ENCODE results near the gene PCSK5.

The PCSK5 gene

DNA sequence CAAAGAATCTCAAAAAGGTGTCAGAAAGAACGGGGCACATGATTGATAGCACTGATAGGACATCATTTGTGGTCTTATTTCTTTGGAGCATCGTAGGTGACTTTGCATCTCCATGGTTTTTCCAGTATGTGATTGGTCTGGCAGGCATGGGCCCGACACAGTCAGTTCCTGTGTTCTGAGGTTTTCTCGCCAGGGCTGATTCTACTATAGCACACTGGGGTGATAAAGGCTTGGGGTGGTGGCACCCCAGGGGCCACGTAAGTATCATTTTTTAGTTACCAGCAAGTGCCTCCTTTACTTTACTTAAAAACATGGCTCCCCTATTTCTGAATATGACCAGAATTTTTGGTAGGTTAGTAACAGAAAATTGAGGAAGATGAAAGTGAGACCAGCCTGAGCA lies 301.0 kb downstream of the PCSK5 start:
- DNase-seq (ENCODE audit: low spot score), result no peak

DNA sequence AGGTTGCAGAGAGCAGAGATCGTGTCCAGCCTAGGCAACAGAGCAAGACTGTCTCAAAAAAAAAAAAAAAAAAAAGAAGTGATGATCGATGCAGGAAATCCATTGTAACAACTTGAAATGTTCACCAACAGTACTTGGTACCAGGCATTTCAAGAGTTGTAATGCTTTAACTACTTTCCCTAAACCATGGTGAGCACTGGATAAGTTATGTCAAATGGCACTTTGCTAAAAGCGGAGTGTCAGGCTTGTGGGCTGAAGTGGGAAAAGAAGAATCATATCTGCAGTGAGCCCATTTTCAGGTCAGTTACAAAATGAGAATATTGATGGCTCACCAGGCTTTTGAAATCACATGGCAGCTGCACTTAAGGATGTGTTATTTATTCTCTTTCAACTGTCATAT lies 301.5 kb downstream of the PCSK5 start:
- no peak for DNase-seq (ENCODE audit: low spot score)

DNA sequence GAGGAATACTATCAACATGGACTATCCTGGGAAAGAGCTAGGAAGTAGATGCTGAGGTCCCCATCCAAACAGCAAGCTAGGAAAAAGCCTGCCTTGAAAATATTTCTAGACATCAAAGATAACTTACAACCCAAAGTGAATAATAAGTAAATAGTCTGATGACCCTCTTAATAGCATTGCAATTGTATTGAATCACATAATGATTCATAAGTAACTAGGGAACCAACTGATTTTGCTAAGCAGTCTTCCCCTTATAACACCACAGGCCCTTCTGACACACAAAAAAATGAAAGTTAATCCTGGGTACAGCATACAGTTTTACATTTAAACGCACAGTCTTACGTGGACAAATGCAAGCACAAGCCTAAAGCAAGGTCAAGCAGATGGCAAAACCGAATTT lies 304.4 kb downstream of the PCSK5 start:
- no peak for DNase-seq (ENCODE audit: low spot score)

DNA sequence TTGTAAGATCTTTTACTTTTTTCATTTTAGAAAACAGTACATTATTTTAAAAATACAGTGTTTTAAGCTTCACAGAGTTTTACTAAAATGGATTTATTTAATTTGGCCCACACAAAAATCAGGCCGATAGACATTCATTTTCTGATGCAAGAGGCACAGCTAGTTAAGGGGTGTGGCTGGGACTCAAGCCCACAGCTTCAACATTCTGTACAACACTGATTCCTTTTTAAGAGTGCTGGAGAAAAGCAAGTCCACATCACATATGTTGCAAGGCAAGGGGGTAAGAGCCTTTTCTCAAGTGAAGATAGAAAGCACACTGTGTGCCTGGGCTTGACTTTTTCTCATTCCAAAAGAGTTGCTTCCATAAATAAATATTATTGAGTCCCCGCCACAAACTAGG lies 307.9 kb downstream of the PCSK5 start:
- no peak for DNase-seq (ENCODE audit: low spot score)

DNA sequence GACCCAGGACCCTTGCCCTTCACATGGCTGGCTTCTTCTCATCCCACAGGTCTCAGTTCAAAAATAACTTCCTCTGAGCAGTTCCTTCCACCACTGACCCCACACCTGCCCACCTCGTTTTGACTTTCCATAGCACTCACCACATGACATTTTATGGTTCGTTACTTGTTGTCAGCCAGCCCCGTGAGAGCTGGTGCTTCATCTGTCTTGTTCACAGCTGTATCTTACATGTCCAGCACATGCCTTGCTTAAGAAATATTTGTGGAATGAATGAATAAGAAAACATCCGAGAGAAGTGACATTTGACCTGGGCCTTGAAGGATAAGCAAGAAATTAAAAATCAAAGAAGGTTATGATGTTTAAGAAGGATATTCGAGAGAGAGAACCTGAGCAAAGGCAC lies 309.8 kb downstream of the PCSK5 start:
- no peak for DNase-seq (ENCODE audit: low spot score)

DNA sequence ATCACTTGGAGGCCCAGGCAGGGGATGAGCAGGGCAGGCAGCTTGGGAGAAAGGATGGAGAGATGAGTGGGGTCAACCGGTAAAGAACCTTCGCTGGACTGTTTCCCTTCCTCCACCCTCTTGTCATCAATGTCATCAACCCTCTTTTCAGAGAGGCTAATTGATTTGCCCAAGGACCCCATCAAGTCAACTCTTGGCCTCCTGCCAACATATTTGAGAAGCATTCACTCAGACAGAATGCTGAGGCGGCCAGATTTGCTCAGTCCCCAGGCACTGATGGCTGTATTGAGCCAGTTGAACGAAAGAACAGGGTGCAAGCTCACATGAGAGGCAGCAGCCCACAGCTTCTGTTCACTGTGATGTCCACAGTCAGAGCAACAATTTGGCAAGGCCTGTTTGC lies 310.3 kb downstream of the PCSK5 start:
- DNase-seq (ENCODE audit: low spot score), result no peak

DNA sequence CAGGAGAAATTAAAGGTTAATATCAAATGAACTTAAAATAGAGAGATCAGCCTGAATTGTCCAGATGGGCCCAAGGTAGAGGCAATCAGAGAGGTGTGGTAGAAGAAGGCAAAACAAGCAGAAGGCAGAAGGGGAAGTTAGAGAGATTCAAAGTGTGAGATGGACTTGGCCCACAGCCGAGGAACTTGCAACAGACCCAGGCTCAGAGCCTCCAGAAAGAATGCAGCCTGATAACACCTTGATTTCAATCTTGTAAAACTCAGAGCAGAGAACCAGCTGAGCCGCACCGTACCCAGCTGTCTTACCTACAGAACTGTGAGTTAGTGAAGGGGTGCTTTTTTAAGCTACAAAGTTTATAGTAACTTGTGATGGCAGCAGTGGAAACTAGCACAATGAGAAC lies 312.9 kb downstream of the PCSK5 start:
- DNase-seq (ENCODE audit: low spot score), result no peak

DNA sequence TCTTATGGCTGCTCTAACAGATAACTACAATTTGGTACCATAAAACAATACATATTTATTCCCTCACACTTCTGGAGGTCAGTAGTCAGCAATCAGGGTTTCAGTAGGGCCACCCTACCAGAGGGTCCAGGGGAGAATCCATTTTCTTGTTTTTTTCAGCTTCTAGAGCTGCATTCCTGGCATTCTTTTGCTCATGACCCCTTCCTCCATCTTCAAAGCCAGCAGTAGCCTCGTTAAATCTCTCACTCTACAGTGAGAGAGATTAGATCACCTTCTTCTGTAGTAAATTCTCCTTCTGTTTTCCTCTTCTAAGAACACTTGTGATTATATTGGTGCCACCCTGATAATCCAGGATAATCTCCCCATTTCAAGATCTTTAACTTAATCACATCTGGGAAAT lies 316.3 kb downstream of the PCSK5 start:
- no peak for DNase-seq (ENCODE audit: low spot score)

DNA sequence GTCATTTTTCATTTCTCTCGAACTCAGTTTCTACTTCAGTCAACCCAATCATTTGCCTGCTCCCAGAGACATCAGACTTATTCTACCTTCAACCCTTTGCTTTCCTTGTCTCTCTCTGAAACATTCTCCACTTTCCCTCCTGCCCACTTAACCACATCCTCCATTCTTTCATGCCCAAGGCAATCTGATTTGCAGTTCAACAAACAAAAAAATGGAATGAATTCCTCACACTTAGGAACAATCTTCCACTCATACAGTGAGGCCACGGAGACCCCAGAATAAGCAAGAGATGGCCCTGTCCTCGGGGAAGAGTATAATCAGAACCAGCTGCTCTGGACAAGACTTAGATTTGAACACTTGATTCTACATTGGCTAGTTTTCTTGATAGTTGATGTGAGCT lies 323.3 kb downstream of the PCSK5 start:
- no peak for DNase-seq (ENCODE audit: low spot score)

DNA sequence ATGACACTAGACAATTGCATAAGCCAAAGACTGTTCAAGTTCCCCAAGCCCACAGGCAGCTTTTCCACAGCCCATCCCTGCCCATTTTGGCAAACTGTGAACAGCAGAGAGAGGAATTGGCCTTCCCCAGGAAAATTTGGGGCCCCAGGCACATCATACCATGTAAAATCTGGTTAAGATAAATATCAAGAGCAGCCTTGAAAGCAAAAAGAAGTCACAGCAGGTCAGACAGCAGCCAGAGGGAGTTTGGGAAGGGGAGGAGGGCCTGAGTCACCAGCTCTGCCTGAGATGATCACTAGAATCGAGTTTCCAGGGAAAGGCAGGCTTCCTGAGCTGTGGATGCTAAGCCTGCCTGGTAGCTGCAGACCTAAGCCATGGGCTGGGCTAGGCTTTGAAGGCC lies 324.6 kb downstream of the PCSK5 start:
- no peak for DNase-seq (ENCODE audit: low spot score)

DNA sequence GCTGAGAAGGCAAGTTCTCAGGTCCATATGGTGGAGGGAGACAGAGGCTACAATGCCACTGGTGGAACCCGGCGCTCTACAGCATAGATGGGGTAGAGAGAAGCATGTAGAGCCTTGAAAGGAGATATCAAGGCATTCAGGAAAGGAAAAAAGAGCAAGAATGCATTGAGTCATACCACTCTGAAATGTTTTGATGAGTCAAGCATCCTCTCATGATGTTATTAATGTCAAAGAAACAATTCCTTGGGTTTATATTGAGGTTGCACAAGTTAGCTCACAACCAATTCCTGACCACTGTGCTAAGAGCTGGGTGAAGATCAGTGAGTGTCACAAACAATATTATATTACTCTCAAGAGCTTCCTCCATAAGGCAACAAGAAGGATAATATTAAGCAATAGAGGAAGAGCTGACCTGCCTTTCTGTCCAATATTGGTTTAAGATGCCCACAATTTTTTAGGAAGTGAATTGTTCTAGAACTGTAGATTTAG lies 325.7 kb downstream of the PCSK5 start:
- no peak for DNase-seq (ENCODE audit: low spot score)

DNA sequence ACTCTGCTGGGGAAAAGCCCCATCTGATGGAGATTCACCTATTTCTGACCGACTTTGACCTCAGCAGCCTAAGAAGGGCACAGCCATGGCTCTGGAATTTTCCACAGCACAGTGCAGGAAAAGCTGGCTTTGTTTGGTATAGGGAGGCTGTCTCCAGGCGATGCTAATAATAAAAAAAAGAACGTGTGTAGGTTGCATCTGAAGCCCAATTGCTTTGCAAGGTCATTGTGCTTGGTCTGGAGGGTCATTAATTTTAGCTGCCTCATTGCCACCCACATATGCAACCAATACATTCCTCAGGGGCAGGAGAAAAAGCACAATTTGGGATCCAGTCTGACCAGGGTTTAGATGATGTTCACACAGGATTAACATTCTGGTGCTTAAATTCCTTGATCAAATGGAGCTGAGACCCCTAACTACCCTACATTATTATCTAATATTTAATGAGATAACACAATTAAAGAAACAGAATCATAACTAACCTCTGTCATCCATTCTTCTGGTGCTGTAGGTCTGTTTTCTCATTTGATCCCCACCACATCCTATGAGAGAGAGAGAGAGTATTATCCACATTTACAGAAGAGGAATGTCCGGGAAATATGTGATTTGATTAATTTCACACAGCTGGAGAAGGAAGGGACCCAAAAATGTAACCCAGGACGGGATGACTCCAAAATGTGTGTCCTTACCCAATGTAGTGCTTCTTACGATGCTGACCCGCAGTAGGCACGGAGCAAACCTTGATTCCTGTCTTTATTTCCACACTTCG lies 327.8 kb downstream of the PCSK5 start:
- no peak for DNase-seq (ENCODE audit: low spot score)

DNA sequence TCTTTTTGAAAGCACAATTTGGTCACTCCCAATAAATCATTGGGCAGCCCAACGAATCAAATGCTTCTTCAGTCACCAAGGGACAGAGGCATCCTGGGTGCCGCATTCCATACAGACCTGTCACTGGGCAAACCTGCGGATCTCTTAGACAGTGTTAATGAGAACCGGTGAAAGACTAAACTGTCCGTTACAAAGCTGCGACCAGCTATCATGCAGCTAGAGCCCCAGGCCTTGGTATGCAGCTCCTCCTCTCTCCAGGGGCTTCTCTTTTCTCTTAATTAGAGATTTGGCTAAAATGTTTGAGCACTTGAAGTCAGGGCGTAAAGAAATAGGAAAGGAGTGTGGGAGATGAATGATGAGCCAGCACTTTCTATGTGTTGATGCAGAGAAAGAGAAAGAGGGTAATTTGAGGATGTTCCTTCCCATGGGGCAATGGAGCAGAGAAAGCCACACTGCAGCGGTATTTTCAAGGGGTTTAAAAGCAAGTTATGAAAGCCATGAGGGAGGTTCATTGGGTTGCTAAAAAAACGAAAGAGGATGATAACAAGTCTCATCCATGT lies 328.5 kb downstream of the PCSK5 start:
- DNase-seq (ENCODE audit: low spot score), result no peak

DNA sequence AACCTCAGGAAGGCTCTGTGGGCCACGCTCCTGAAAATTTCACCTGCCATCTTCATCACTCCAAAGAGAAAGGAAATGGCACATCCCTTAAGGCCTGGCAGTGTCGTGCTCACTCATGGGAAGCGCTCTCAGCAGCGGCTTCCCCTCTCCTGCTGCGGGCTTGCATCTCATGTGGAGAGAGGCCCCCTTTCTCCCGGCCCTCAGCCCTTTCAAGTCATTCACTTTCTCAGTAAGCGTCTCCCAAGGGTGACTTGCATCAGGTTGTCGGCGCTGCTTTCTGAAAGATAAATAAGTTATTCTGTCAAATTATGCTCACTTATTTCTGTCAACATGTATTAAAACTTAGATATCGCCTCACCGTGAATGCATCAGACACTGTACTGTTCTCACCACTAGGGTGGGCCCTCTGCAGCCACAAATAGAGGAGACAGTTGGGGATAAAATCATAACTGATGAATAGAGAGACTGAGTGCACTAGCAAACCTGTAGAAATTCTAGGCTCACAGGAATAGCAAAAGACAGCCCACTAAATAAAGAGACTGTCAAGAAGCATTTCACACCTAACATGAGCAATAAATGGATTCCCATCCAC lies 329.2 kb downstream of the PCSK5 start:
- DNase-seq (ENCODE audit: low spot score), result no peak

DNA sequence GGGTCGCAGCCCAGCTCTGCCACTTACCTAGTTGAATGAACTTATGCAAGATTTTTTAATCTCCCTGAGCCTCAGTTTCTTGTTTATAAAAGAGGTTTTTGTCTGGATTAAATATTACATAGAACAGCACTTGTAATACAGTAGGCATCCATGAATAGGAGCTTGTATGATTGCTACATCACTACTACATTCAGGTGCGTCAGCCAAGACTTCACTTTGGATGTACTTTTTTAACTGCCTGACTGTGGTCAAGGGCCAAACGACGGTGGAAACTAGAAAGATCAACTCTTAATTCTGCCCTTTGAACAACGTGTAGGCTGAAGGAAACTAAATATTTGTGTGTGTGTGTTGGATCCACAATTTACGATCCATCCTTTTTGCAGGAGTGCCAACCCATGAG lies 330.9 kb downstream of the PCSK5 start:
- no peak for DNase-seq (ENCODE audit: low spot score)

DNA sequence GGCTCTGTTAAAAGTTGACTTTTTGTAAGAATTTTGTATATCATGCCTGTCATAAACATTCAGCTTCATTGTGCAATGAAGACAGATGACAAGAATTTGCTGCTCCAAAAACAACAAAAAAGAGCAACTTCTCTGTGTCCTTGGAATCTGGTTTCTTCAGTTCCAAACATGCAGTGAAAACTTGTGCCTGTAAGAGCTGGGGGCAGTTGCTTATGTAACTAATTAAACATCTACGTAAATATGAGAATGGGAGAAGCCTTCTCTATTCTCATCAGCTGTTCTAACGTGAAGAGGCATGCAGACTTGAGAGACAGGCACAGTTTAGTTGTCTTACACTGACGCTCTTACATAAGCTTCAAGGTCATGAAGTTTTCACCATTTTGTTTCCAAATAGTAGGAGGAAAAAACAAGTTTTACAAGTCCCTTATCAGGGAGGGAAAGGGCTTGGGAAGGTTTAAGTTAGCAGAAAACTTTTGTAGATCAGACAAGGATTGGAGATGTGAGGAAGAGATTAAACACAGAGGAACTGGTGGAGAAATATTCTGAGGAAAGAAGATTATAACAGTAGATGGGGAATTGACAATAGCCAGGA lies 333.4 kb downstream of the PCSK5 start:
- DNase-seq (ENCODE audit: low spot score), result no peak

DNA sequence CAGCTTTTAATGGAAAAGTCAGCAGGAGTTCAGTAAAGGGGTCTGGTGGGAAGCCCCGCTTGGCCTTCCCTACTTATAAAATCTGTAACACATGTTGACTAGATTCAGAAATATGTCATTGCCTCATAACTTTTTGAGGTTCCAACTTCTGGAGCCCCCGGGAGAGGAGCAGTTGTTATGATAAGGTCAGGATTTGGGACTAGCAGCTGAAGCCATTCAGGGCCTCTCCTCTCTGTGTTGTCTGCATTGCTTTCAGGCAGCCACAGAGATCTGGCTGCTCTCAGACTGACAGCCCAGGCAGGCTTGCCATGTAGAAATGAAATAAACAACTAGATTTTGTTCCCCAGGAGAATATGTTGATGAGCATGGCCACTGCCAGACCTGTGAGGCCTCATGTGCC lies 336.7 kb downstream of the PCSK5 start:
- no peak for DNase-seq (ENCODE audit: low spot score)

DNA sequence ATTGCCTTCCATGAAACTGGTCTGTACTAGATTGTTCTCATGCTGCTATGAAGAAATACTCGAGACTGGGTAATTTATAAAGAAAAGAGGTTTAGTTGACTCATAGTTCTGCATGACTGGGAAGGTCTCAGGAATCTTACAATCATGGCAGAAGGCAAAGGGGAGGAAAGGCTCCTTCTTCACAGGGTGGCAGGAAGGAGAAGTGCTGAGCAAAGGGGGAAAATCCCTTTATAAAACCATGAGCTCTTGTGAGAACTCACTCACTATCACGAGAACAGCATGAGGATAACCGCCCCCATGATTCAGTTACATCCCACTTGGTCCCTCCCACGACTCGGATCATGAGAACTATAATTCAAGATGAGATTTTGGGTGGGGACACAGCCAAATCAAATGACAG lies 340.5 kb downstream of the PCSK5 start:
- DNase-seq (ENCODE audit: low spot score), result no peak

DNA sequence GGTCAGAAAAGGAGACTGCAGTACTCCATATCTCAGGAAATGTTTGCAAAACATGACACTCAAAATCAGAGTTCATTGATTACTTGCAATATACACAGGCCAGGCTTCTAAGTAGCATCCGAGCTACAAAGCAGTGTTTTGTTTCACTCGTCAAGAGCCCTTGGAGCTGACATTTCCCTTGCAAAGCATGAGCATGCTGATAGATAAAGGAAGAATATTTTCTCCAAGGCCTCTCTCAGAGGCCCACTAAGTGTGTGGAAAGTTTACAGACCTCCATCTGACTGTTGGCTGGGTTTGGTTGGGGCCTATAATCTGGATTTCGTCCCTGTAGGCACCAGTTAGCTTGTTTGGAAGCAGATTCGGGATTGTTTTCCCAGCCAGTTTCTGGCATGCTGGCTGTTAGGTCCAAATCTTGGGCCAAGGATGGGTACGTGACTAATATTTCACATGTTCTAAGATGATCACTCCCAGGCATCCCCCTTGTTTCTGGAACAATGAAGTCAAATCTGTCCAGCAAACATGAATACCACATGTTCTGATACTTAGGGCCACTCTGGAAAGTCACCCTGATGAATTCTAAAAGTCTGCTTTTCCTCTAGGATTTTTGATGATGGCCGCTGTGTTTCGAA lies 342.5 kb downstream of the PCSK5 start:
- no peak for DNase-seq (ENCODE audit: low spot score)

DNA sequence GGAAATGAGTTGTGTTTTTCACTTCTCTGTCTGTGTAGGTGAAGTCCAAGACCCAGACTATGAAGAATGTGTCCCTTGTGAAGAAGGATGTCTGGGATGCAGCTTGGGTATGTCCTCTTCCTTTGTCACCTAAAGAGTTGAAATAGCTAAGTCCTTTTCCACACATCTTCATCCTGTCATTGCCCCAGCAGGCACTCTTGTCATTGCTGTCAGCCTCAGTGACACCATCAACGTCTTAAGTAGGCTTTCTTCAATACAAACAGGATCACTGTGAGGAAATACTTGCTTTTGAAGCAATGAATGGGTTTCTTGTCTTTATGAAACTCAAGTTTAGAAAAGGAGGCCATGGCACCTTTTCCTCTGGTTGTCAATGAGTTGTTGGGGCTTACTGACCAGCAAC lies 350.1 kb downstream of the PCSK5 start:
- no peak for DNase-seq (ENCODE audit: low spot score)

DNA sequence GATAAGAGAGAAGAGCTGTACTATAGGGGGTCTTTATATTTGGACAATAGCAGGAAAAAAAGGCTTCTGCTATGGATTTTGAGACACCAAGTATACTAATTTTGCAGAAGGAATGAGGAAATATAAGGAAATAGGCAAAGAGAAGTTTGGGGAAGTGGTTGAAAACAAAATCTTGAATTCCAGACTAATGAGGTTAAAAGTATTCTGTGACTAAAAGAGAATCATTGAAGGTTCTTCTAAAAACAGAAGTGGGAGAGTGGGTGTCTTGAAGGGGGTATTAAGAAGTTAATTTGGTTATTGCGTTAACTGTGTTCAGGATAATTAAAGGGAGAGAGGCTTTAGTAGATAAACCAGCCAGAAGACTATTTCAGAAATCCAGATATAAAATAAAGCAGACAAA lies 355.0 kb downstream of the PCSK5 start:
- no peak for DNase-seq (ENCODE audit: low spot score)

DNA sequence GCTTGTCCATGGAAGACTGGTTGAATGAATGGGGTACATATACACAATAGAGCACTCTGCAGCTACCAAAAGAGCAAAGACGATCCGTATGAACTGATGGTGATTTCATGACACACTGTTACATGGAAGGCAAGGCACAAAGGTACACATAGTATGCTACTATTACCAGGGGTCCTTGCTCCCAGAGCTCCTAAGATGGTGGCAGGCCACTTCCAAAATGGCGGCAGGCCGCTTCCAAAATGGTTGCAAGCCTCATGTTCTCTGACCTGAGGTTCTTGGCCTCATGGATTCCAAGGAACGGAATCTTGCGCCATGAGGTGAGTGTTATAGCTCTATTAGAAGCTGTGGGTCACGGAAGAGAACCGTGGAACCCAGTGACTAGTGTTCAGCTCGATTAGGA lies 356.2 kb downstream of the PCSK5 start:
- DNase-seq (ENCODE audit: low spot score), result no peak

DNA sequence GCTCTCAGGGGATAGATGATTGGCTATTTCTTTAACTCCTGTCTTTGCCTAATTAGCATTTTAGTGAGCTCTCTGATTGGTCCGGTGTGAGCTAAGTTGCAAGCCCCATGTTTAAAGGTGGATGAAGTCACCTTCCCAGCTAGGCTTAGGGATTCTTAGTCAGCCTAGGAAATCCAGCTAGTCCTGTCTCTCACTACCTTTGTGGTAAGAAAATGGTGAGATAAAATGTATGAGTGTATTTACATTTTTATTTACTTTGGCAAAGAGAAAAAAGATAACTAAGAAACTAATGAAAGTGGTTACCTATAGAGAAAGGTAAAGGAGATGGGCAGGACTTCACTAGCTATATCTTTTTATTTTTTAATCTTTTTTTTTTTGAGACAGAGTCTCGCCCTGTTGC lies 357.0 kb downstream of the PCSK5 start:
- DNase-seq (ENCODE audit: low spot score), result no peak

Data from CD4-positive, alpha-beta T cell treated with Interleukin-6 at 100 ng/mL for 8 hours (primary cell).